Measurements from ENCODE around the gene CLDN14.

- TF ChIP-seq CTCF (IDR thresholded peaks at IDR 0.05), result no peak
- no peak for TF ChIP-seq POLR2A (IDR thresholded peaks at IDR 0.05)
- no peak for TF ChIP-seq POLR2AphosphoS5 (IDR thresholded peaks at IDR 0.05)
Measured at GRCh38 chr21:36412916-36413315, 67.0 kb downstream of the CLDN14 start.
